ENCODE data around the gene EFCAB11.

EFCAB11 gene

GRCh38 chr14:89954070-89955021 is at the start of gene EFCAB11:
EFCAB11 (minus strand) TSS chr14:89954730; CDS start chr14:89954660, 70 bp downstream.
- DNase-seq = peak; percentile 87

GRCh38 chr14:90003526-90004307 is 49.2 kb upstream of the EFCAB11 start:
- DNase-seq = no peak

- no peak for DNase-seq
Observed at GRCh38 chr14:90000935-90001334, 46.4 kb upstream of the EFCAB11 start.

- no peak for DNase-seq
Observed at GRCh38 chr14:89996963-89997362, 42.4 kb upstream of the EFCAB11 start.

GRCh38 chr14:89992273-89992672 is 37.7 kb upstream of the EFCAB11 start:
- no peak for DNase-seq

GRCh38 chr14:89990623-89991275 is 36.2 kb upstream of the EFCAB11 start:
- no peak for DNase-seq

- DNase-seq = no peak
Observed at GRCh38 chr14:89990218-89990617, 35.7 kb upstream of the EFCAB11 start.

GRCh38 chr14:89988787-89989186 is 34.3 kb upstream of the EFCAB11 start:
- no peak for DNase-seq

- DNase-seq = no peak
Observed at GRCh38 chr14:89987161-89987475, 32.6 kb upstream of the EFCAB11 start.

- DNase-seq = no peak
Observed at GRCh38 chr14:89986462-89987160, 32.1 kb upstream of the EFCAB11 start.

GRCh38 chr14:89983375-89983774 is 28.8 kb upstream of the EFCAB11 start:
- no peak for DNase-seq

GRCh38 chr14:89978656-89979055 is 24.1 kb upstream of the EFCAB11 start:
- no peak for DNase-seq

GRCh38 chr14:89977668-89978067 is 23.1 kb upstream of the EFCAB11 start:
- no peak for DNase-seq

GRCh38 chr14:89973234-89973823 is 18.8 kb upstream of the EFCAB11 start:
- DNase-seq = peak; percentile 35

- no peak for DNase-seq
Observed at GRCh38 chr14:89965839-89966238, 11.3 kb upstream of the EFCAB11 start.

GRCh38 chr14:89963288-89963978 is 8.9 kb upstream of the EFCAB11 start:
- no peak for DNase-seq

GRCh38 chr14:89960914-89961313 is 6.4 kb upstream of the EFCAB11 start:
- no peak for DNase-seq

- DNase-seq = no peak
Observed at GRCh38 chr14:89959853-89960445, 5.4 kb upstream of the EFCAB11 start.

GRCh38 chr14:89958966-89959365 is 4.4 kb upstream of the EFCAB11 start:
- no peak for DNase-seq

- DNase-seq = no peak
Observed at GRCh38 chr14:89957791-89958190, 3.3 kb upstream of the EFCAB11 start.

GRCh38 chr14:89957376-89957775 is 2.8 kb upstream of the EFCAB11 start:
- DNase-seq = no peak
